C4-2B (cell line): ENCODE results near the gene WDR6.
A peak's percentile ranks its signal among the peaks of the same experiment; 100 is the strongest.

Source experiments
- H3K27ac ChIP-seq: fragments of 450-650 bp; 2 replicates; pipeline ENCODE4 v1.5.1; 2017
- CTCF ChIP-seq: fragments of 450-650 bp; conservative IDR thresholded peaks from 2 replicates; pipeline ENCODE4 v1.5.1; 2017; ENCODE audit warnings: mild to moderate bottlenecking
- ZFX ChIP-seq: fragments of 450-650 bp; IDR thresholded peaks from 2 replicates; pipeline ENCODE4 v1.6.1; 2017

Gene WDR6

DNA sequence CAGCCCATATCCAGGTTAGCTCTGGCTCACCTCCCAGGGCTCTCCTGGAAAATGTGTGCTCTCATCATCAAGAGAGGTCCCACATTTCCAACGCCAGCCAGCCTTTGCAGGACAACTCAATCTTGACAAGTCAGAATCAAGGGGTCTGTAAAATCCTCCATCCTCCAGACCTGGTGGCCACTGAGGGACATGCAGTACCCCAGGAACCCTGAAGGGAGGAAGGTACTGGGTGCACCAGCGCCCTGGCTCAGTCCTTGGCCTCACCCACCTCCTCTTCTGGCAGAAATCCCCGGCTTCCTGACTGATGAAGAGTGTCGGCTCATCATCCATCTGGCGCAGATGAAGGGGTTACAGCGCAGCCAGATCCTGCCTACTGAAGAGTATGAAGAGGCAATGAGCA, 6.0 kb upstream of the WDR6 start:
- no peak overlapping the region for H3K27ac ChIP-seq
- TF ChIP-seq CTCF (no peak), ZFX (no peak)

DNA sequence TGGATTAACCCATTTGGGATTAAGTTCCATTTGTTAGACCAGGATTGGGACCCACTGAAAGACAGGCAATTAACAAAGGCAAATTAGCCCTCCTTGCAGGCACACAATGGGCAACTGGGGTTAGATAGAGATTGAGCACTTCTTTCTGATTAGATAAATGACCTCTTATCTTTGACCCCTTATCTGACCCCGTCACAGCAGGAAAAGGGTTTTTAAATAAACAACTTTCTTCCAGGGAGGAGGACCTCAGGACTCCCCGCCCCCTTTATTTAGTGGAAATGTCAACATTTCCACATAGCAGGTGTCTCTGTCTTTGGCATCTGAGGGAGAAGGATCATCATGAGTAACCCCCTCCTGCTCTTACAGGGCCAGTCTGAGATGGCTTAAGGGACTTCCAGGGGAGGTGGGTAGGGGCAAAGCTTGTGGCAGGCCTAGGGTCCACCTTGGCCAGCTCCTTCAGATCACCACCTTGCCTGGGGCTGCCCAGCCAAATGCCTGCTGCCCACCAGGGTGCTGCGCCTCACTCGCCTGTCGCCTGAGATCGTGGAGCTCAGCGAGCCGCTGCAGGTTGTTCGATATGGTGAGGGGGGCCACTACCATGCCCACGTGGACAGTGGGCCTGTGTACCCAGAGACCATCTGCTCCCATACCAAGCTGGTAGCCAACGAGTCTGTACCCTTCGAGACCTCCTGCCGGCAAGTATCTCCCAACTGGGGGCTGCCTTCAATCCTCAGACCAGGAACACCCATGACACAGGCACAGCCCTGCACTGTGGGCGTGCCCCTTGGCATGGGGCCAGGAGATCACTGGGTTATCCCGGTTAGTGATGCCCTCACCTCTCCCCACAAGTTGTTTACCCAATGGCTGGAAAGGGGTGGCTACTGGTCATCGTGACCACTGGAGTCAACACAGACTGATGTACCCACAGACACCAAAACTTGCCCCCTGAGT, 2.6 kb upstream of the WDR6 start:
- TF ChIP-seq CTCF (no peak), ZFX (no peak)
- no peak overlapping the region for H3K27ac ChIP-seq

DNA sequence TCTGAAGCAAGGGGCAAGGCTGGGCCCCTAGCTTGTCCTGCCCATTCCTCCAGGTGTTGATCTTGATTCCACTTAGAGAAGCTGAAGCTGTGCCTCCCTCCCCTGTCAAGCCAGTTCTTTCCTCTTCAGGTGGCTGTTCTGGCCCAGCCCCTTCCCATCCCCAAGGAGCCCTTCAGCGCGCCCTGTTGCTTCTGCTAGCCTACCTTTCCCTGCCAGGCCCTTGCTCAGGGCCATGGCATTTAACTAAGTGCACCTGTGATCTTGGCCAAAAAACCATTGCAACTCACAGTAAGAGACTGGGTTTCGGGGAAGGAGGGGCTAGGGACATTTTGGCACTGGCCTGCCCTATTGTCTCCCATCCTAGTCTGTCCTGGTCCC, 1.9 kb upstream of the WDR6 start:
- TF ChIP-seq ZFX (no peak), CTCF (no peak)
- no peak overlapping the region; the same call in 1 of the 2 replicates for H3K27ac ChIP-seq

GRCh38 chr3:49005998-49006397, 1.2 kb upstream of the WDR6 start:
- no peak for TF ChIP-seq ZFX
- TF ChIP-seq CTCF: no peak
- H3K27ac ChIP-seq: peak overlapping the region; percentile 95

- peak overlapping the region; percentile 95 for H3K27ac ChIP-seq
- TF ChIP-seq CTCF (no peak), ZFX (no peak)
Measured at GRCh38 chr3:49006408-49007067, 653 bp upstream of the WDR6 start.

DNA sequence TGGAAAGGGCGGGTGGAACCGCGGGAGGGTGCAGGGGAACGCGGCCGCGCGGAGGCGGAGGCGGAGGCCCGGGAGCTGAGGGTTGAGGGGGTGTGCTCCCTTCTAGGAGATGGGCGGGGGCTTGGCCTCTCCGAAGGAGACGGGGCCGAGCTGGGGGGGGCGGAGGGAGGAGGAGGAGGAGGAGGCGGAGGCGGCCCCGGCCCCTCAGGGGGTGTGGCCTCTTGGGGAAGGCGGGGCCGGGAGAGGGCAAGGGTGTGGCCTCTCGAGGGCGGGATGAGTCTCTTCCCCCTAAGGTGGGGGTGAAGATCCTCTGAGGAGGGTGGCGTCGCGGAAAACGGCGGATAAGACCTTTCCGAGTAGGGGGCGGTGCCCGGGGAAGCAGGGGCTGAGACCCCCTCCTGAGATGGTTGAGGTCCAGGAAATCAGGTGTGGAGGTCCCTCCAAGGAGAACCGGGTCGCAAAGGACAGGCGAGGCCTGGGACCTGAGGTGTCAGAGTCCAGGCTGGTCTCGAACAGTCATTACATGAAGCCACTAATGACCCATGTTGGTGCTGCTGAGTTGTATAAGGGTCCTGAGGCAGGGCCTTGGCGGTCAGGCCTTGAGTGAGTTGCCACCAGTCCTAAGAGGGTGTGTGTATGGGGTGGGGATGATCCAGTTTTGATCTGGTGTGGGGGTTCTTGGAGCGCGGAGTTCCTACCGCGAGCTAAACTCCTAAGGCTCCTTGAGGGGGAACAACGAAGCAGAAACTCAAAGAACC, 759 bp downstream of the WDR6 start:
- H3K27ac ChIP-seq: peak overlapping the region; percentile 95
- TF ChIP-seq CTCF (no peak), ZFX (no peak)

DNA sequence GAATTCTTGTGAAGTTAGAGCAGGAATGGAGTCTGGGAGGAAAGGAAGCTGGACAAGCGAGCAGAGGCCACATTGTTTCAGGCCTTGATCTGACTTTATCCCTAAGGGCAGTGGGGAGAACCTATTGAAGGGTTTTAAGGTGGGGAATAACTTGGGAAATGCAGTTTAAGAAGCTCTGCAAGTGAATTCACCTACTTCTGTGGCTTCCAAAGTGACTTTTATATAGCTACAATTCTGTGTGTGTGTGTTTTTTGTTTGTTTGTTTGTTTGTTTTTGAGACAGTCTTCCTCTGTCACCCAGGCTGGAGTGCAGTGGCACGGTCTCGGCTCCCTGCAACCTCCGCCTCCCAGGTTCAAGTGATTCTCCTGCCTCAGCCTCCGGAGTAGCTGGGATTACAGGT, 1.4 kb downstream of the WDR6 start:
- H3K27ac ChIP-seq: peak overlapping the region; percentile 95
